Cardiac fibroblast (primary cell): ENCODE measurements around the gene PRPS2.

ENCODE experiments used
- DNase-seq, 2 donors: peaks; one replicate each; pipeline versions ENCODE4 v3.0.0 to v3.0.0-alpha.2; 2010; ENCODE audit warnings: low read depth in 2 of 2
- H3K4me3 ChIP-seq, 2 donors: replicated peaks in 1 of 2; 1 replicate in 1 of 2; 2 replicates in 1 of 2; pipeline ENCODE4 v1.5.1; 2011; ENCODE audit warnings: low read depth in 2 of 2, low read length in 2 of 2, mild to moderate bottlenecking in 2 of 2, moderate library complexity in 1 of 2
- CTCF ChIP-seq: IDR thresholded peaks from one replicate; pipeline ENCODE4 v1.5.1; 2011; ENCODE audit warnings: low read depth, mild to moderate bottlenecking, low read length, inconsistent platforms

PRPS2 gene

DNA sequence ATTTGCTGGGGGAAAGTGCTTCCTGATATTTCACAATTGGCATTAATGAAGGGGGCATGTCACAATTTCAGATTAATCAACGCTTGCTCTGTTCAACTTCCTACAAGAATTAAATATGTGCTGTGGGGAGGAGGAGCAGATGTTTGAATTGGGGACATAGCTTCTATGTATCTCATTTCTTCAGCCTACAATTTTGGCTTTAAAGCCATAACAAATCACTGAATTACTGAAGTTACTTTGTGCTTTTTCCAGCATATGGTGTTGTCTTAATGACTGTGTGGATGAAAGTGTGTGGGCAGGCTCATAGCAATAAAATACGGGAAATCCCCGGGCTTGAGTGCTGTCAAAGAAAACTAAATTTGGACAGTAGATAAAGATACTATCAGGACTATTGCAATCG lies 76.5 kb downstream of the PRPS2 start:
- DNase-seq, result peak in 1 of 2 donors; percentile 1
- no peak overlapping the region for H3K4me3 ChIP-seq
- TF ChIP-seq CTCF, result no peak

- no peak for DNase-seq
- no peak for TF ChIP-seq CTCF
- no peak overlapping the region for H3K4me3 ChIP-seq
These were observed 77.5 kb downstream of the PRPS2 start for GRCh38 chrX:12868747-12869146.

DNA sequence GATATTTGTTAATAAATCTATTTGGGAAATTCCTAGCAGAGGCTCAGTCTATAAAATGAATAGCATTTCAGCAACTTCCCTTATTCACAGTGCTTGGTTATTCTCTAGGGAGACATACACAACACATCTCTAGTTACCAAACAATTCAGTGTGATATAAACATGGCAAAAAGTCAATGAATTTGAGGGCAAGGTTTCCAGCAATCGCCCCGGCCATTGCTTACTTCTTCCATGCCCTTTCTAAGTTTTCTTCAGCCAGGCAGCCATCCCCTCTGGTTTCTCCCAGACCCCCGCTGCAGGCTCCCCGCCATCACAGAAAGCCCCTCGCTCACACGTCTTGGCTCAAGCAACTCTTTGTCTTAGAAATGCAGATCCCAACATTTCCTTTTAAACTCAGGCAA lies 80.0 kb downstream of the PRPS2 start:
- DNase-seq, result no peak
- no peak for TF ChIP-seq CTCF
- H3K4me3 ChIP-seq, result no peak overlapping the region

DNA sequence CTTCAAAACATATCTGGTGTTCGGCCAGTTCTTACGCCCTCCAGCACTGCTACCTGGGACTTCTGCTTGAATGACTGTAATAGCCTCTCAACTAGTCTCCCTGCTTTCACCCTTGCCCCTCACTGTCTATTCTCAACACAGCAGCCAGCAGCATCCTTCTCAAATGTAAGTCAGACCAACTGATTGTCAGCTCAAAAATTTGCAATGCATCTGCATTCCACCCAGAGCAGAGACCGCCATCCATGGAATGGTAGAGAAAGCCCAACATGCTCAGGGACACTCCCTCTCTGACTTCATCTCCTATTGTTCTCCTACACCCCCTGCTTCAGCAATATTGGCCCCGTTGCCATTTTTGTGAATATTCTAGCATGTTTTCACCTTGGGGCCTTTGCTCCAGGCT lies 81.5 kb downstream of the PRPS2 start:
- TF ChIP-seq CTCF, result no peak
- no peak for DNase-seq
- no peak overlapping the region for H3K4me3 ChIP-seq
